HCT116 (cell line): Measurements from ENCODE around the gene STYXL1.

ENCODE experiments used
- CTCF ChIP-seq, 3 experiments: fragments of 200-600 bp in 1 of 3; sonication (generic) in 1 of 3; IDR thresholded peaks in 2 of 3; conservative IDR thresholded peaks in 1 of 3; 2 replicates each; pipeline ENCODE4 v1.5.1; 2012 to 2017; ENCODE audit warnings: low read depth in 2 of 3, low read length in 2 of 3, antibody characterized with exemption in 1 of 3, borderline replicate concordance in 1 of 3, control low read depth in 1 of 3, mild to moderate bottlenecking in 1 of 3, mixed read lengths in 1 of 3, mixed run types in 1 of 3, moderate library complexity in 1 of 3; ENCODE audit not compliant: insufficient read depth in 1 of 3
- EZH2 ChIP-seq: fragments of 200-600 bp; sonication (generic); IDR thresholded peaks from 2 replicates; pipeline ENCODE4 v1.6.1; 2017; ENCODE audit warnings: antibody characterized with exemption, mixed run types
- EZH2phosphoT487 ChIP-seq: fragments of 200-600 bp; IDR thresholded peaks from 2 replicates; pipeline ENCODE4 v1.6.1; 2018; ENCODE audit warnings: antibody characterized with exemption, borderline replicate concordance
- POLR2A ChIP-seq: IDR thresholded peaks from 2 replicates; pipeline ENCODE4 v1.7.0; 2011; ENCODE audit warnings: borderline replicate concordance; ENCODE audit not compliant: insufficient read depth, insufficient read length; ENCODE audit errors: extremely low read depth
- SRF ChIP-seq: IDR thresholded peaks from 2 replicates; pipeline ENCODE4 v1.6.1; 2012; ENCODE audit warnings: low read depth

- no peak for TF ChIP-seq SRF
- TF ChIP-seq POLR2A, result no peak
- TF ChIP-seq CTCF (IDR thresholded peaks at IDR 0.05 in 2 of 3, conservative IDR thresholded peaks at IDR 0.05 in 1 of 3; ENCODE audit: borderline replicate concordance in 1 of 3, insufficient read depth in 1 of 3, low read depth in 2 of 3, low read length in 2 of 3), result no peak
- no peak for TF ChIP-seq EZH2
- TF ChIP-seq EZH2phosphoT487, result no peak
These were observed 4.0 kb upstream of the STYXL1 start for GRCh38 chr7:76051840-76052239.
